ENCODE results near the gene GSTM2.

DNA sequence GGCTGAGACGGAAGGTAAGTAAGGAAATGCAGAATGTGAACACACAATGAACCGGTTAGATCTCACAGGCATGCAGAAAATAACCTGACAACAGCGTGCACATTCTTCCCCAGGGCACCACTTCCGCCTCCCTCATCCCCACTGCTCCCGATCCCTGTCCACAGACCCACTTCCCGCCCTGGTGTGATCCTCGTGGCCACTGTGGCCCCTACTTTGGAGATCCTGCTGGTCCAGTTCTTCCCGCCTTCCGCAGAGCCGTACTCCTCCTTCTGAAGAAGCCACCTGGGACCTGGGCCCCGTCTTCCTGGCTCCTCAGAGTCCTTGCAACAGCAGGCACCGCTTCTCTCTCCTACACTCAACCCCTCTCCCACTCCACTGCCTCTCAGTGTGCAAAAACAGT, 13.3 kb upstream of the GSTM2 start:
- TF ChIP-seq GATA2 (IDR thresholded peaks at IDR 0.05; ENCODE audit: low read depth, low read length): no peak
- TF ChIP-seq GATA3 (IDR thresholded peaks at IDR 0.05; ENCODE audit: low read depth, low read length): no peak

Measured in SH-SY5Y (cell line).